H1 (cell line): ENCODE data around the gene CYB5R2.

Experiments used
- BRCA1 ChIP-seq: IDR thresholded peaks from 2 replicates; pipeline ENCODE4 v1.6.1; 2012; ENCODE audit warnings: low read depth, low read length, improper control_type of control experiment
- CEBPB ChIP-seq: IDR thresholded peaks from 2 replicates; pipeline ENCODE4 v1.6.1; 2012; ENCODE audit warnings: low read depth, low read length
- CREB1 ChIP-seq: IDR thresholded peaks from 2 replicates; pipeline ENCODE4 v1.6.1; 2012; ENCODE audit warnings: inconsistent platforms
- EP300 ChIP-seq, 2 experiments: IDR thresholded peaks; 1 replicate in 1 of 2; 2 replicates in 1 of 2; pipeline ENCODE4 v1.6.1; 2011 to 2012; ENCODE audit warnings: low read depth in 2 of 2, low read length in 2 of 2, mild to moderate bottlenecking in 2 of 2, borderline replicate concordance in 1 of 2, inconsistent platforms in 1 of 2, moderate library complexity in 1 of 2
- HDAC2 ChIP-seq, 2 experiments: fragments of 300-600 bp in 1 of 2; sonication (generic) in 1 of 2; IDR thresholded peaks; 2 replicates each; pipeline ENCODE4 v1.6.1; 2011 to 2012; ENCODE audit warnings: low read depth in 2 of 2, low read length in 2 of 2, mild to moderate bottlenecking in 2 of 2, moderate library complexity in 2 of 2, borderline replicate concordance in 1 of 2, inconsistent platforms in 1 of 2
- KDM1A ChIP-seq: fragments of 200-600, 300-600 bp; sonication (generic); IDR thresholded peaks from 2 replicates; pipeline ENCODE4 v1.7.1; 2016; ENCODE audit warnings: mild to moderate bottlenecking, low read length, borderline replicate concordance
- KDM4A ChIP-seq: IDR thresholded peaks from one replicate; pipeline ENCODE4 v1.7.1; 2012; ENCODE audit warnings: low read depth, mild to moderate bottlenecking, moderate library complexity, low read length, inconsistent platforms; ENCODE audit not compliant: severe bottlenecking
- POLR2A ChIP-seq, 2 experiments: IDR thresholded peaks; 1 replicate in 1 of 2; 2 replicates in 1 of 2; pipeline ENCODE4 v1.6.1; 2011; ENCODE audit warnings: low read depth in 2 of 2, low read length in 2 of 2, mild to moderate bottlenecking in 2 of 2; ENCODE audit errors: control extremely low read depth in 1 of 2
- RXRA ChIP-seq: IDR thresholded peaks from 2 replicates; pipeline ENCODE4 v1.6.1; 2011; ENCODE audit warnings: low read depth, mild to moderate bottlenecking, low read length, moderate library complexity; ENCODE audit not compliant: insufficient read depth
- SP4 ChIP-seq: IDR thresholded peaks from 2 replicates; pipeline ENCODE4 v1.6.1; 2012; ENCODE audit warnings: low read length, inconsistent platforms
- ZNF274 ChIP-seq: IDR thresholded peaks from 2 replicates; pipeline ENCODE4 v1.7.0; 2012; ENCODE audit warnings: low read length, borderline replicate concordance; ENCODE audit errors: extremely low read depth
- TF ChIP-seq, protein P1 (sequence below), 3 experiments: IDR thresholded peaks; 1 replicate in 2 of 3; 2 replicates in 1 of 3; pipeline versions ENCODE4 v1.5.1 to v1.6.1; 2011; ENCODE audit warnings: low read length in 3 of 3, mild to moderate bottlenecking in 3 of 3, inconsistent platforms in 2 of 3, low read depth in 1 of 3, moderate library complexity in 1 of 3; ENCODE audit not compliant: insufficient read depth in 1 of 3; ENCODE audit errors: control extremely low read depth in 1 of 3
- TF ChIP-seq, protein P2 (sequence below): IDR thresholded peaks from 2 replicates; pipeline ENCODE4 v1.6.1; 2012; ENCODE audit warnings: inconsistent platforms

DNA sequence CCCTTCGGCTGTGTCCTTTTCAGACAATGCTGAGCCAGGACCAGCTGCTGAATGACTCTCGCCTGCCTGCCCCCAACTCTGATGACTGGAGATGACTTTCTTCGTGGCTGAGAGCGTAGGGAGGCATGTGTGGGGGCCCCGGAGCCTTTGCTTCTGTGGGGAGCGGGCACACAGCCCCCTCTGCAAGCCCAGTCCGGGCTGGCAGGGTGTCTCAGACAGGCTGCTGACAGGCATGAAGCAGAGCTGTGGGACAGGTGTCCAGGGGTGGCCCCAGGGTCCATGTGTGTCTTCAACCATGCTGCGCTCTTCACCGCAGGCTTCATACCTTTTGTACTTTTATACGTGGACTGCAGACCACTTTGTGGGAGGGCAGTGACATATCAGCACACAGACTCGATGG is 16.6 kb downstream of the CYB5R2 start:
- TF ChIP-seq RXRA (no peak), CEBPB (no peak), ZNF274 (no peak), POLR2A (IDR thresholded peaks at IDR 0.05; ENCODE audit: control extremely low read depth in 1 of 2, low read depth in 2 of 2, low read length in 2 of 2) (no peak), EP300 (IDR thresholded peaks at IDR 0.05; ENCODE audit: borderline replicate concordance in 1 of 2, low read depth in 2 of 2, low read length in 2 of 2) (no peak), KDM1A (no peak), SP4 (no peak), BRCA1 (no peak), CREB1 (no peak), KDM4A (no peak), HDAC2 (IDR thresholded peaks at IDR 0.05; ENCODE audit: borderline replicate concordance in 1 of 2, low read depth in 2 of 2, low read length in 2 of 2) (no peak)
- TF ChIP-seq, protein P1, sequence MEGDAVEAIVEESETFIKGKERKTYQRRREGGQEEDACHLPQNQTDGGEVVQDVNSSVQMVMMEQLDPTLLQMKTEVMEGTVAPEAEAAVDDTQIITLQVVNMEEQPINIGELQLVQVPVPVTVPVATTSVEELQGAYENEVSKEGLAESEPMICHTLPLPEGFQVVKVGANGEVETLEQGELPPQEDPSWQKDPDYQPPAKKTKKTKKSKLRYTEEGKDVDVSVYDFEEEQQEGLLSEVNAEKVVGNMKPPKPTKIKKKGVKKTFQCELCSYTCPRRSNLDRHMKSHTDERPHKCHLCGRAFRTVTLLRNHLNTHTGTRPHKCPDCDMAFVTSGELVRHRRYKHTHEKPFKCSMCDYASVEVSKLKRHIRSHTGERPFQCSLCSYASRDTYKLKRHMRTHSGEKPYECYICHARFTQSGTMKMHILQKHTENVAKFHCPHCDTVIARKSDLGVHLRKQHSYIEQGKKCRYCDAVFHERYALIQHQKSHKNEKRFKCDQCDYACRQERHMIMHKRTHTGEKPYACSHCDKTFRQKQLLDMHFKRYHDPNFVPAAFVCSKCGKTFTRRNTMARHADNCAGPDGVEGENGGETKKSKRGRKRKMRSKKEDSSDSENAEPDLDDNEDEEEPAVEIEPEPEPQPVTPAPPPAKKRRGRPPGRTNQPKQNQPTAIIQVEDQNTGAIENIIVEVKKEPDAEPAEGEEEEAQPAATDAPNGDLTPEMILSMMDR (IDR thresholded peaks at IDR 0.05; ENCODE audit: control extremely low read depth in 1 of 3, insufficient read depth in 1 of 3, low read depth in 1 of 3, low read length in 3 of 3) = no peak
- TF ChIP-seq, protein P2, sequence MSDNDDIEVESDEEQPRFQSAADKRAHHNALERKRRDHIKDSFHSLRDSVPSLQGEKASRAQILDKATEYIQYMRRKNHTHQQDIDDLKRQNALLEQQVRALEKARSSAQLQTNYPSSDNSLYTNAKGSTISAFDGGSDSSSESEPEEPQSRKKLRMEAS = no peak
